PC-3 (cell line): ENCODE measurements around the gene USP22.

Source experiments
- CTCF ChIP-seq: fragments of 300-600 bp; sonication (generic); conservative IDR thresholded peaks from 2 replicates; pipeline ENCODE4 v1.5.1; 2017; ENCODE audit warnings: antibody characterized with exemption, low read depth, mild to moderate bottlenecking, low read length
- EZH2 ChIP-seq: fragments of 300-600 bp; sonication (generic); IDR thresholded peaks from one replicate; pipeline ENCODE4 v1.6.1; 2017; ENCODE audit warnings: antibody characterized with exemption, mild to moderate bottlenecking, low read length; ENCODE audit not compliant: unreplicated experiment
- EZH2phosphoT487 ChIP-seq: fragments of 300-600 bp; sonication (generic); IDR thresholded peaks from 2 replicates; pipeline ENCODE4 v1.6.1; 2018; ENCODE audit warnings: mild to moderate bottlenecking, antibody characterized with exemption, low read length, borderline replicate concordance

GRCh38 chr17:20994779-20995149 lies 48.0 kb downstream of the USP22 start:
- no peak for TF ChIP-seq CTCF
- TF ChIP-seq EZH2phosphoT487: no peak
- no peak for TF ChIP-seq EZH2
